Activated CD4-positive, alpha-beta T cell treated with anti-CD3 and anti-CD28 coated beads for 48 hours (primary cell): ENCODE results near the gene POU5F1.
"Not testable (repeated sequence)": the region's sequence is repeated elsewhere in the genome, so short reads cannot be mapped to it uniquely, and the experiment has no call there.

Experiments
- DNase-seq: peaks from one replicate; pipeline ENCODE4 v3.0.0-alpha.2; 2020

The POU5F1 gene

DNA sequence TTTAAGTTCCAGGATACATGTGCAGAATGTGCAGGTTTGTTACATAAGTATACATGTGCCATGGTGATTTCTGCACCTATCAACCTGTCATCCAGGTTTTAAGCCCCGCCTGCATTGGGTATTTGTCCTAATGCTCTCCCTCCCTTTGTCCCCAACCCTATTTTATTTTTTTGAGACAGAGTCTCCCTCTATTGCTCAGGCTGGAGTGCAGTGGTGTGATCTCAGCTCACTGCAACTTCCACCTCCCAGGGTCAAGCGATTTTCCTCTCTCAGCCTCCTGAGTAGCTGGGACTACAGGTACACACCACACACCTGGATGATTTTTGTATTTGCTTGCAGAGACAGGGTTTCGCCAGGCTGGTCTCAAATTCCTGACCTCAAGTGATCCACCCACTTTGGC lies 18.7 kb upstream of the POU5F1 start:
- not testable (repeated sequence) for DNase-seq

DNA sequence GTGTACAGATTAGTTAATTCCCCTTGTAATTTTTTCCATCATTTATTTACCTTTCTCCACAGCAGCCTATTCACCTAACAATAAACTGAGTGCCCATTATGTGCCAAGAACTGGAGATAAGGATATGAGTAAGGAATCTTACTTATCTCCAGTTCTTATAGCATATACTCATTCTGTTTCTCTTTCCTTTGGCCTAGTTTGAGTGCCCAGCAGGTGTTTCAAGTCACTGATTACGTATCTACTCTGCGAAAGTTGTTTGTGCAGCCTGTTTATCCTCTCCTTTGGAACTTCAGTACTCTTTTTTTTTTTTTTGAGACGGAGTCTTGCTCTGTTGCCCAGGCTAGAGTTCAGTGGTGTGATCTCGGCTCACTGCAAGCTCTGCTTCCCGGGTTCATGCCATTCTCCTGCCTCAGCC lies 17.3 kb upstream of the POU5F1 start:
- no peak for DNase-seq

DNA sequence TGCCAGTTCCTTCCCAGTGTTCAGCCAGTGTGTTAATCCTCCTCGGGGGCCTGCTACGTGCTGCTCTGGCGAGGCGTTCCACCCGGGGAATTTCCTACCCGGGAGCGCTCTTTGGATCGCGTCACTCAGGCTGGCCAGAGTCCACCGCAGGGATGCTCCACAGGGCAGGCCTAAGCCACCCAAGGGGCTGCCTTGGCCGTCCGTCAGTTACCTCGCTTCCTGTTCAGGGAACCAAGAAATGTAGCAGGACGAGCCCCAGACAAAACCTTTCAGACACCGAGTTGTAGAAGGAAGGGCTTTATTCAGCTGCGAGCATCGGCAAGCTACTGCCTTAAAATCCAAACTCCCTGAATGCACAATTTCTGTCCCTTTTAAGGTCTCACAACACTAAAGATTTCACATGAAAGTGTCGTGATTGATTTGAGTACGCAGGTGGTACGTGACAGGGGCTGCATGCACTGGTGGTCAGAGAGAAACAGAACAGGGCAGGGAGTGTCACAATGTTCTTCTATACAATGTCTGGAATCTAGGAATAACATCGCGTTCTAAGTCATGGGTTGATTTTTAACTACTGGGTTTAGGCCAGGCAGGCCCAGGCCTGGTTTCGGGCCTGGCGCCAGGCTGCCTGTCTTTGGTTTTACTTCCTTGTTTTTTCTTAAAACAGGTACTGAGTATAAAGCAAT lies 15.7 kb upstream of the POU5F1 start:
- DNase-seq = no peak

GRCh38 chr6:31185695-31186051 lies 15.2 kb upstream of the POU5F1 start:
- DNase-seq = not testable (repeated sequence)

- DNase-seq = not testable (repeated sequence)
Observed at GRCh38 chr6:31183859-31184258, 13.4 kb upstream of the POU5F1 start.

- DNase-seq = not testable (repeated sequence)
Observed at GRCh38 chr6:31183287-31183686, 12.8 kb upstream of the POU5F1 start.

GRCh38 chr6:31180500-31180899 lies 10.0 kb upstream of the POU5F1 start:
- DNase-seq = peak; percentile 70

DNA sequence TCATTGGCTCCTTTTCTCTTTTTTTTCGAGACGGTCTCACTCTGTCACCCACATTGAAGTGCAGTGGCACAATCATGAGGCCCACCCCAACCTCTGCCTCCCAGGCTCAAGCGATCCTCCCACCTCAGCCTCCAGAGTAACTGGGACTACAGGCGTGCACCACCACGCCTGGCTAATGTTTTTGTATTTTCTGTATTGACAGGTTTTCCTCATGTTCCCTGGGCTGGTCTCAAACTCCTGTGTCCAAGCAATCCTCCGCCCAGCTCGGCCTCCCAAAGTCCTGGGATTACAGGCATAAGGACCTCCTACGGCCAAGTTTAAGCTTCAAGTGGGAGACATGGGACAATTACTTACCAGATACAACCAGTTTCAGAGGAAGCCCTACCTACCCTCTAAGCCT lies 9.4 kb upstream of the POU5F1 start:
- no peak for DNase-seq

DNA sequence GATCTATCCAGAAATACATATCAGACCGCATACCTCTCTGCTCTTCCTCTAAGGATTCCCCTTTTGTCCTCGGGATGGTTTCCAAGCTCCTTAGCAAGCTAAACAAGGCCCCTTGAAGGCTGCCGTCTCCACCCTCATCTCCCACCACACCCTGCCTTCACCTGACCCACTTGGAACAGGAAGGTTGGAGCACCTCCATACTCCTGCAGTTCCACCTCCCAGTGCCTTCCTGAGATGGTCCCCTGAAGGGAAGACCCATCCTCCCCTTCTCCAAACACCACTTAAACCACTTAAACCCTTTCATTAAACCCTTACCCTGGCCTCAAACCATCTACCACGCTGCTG lies 8.5 kb upstream of the POU5F1 start:
- DNase-seq = no peak

GRCh38 chr6:31178143-31179041 lies 7.9 kb upstream of the POU5F1 start:
- no peak for DNase-seq

- no peak for DNase-seq
Observed at GRCh38 chr6:31175971-31176370, 5.5 kb upstream of the POU5F1 start.

DNA sequence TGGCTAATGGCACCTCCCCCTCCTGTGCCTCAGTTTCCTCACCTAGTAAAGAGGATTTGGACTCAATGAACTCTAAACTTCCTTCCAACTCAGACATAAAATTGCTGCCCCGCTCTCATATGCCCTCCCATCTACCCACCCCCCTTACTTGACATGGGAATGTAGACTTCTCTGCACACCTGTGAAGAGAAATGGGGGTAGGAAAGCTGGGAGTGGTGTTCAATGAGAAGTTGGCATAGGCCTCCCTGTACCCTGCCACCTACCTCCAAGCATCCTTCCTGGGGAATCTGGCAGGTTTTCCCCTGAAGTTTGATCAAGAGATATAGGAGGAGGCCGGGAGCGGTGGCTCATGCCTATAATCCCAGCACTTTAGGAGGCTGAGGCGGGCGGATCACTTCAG lies 3.9 kb upstream of the POU5F1 start:
- DNase-seq = no peak

DNA sequence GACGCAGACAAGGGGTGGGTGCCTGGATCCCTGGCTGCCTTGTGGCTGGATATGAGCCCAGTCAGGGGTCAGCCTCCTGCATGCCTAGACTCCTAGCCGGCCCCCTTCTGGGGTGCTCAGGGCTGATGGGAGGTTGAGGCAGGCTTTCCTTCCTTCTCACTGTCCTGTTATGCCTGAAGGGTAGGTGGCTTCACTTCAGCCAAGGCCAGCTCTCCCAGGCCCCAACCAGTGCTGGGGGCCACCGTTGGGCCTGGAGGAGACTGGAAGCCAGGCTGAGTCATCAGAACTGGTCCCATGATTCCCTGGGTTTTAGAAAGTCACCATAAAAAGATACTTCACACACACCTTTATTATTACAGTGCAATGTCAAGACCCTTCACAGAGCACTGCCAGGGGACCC lies 2.9 kb upstream of the POU5F1 start:
- DNase-seq = no peak

DNA sequence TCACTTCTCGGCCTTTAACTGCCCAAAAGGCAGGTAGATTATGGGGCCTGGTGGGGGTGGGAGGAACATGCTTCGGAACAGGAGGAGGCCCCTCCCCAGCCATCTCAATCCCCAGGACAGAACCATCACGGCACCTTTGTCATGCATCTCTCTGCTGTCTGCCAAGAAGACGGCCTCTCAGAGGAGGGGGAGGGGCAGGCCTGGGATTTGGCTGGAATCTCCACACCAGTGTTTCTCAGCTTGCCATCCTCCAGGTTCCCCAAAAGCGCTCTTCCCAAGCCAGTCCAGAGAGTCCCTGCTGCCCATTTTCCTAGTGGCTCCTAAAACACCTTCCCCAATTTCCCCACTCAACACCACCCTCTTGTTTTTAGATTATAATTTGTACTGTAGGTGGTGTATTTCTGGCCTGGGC lies 2.5 kb upstream of the POU5F1 start:
- DNase-seq = no peak

DNA sequence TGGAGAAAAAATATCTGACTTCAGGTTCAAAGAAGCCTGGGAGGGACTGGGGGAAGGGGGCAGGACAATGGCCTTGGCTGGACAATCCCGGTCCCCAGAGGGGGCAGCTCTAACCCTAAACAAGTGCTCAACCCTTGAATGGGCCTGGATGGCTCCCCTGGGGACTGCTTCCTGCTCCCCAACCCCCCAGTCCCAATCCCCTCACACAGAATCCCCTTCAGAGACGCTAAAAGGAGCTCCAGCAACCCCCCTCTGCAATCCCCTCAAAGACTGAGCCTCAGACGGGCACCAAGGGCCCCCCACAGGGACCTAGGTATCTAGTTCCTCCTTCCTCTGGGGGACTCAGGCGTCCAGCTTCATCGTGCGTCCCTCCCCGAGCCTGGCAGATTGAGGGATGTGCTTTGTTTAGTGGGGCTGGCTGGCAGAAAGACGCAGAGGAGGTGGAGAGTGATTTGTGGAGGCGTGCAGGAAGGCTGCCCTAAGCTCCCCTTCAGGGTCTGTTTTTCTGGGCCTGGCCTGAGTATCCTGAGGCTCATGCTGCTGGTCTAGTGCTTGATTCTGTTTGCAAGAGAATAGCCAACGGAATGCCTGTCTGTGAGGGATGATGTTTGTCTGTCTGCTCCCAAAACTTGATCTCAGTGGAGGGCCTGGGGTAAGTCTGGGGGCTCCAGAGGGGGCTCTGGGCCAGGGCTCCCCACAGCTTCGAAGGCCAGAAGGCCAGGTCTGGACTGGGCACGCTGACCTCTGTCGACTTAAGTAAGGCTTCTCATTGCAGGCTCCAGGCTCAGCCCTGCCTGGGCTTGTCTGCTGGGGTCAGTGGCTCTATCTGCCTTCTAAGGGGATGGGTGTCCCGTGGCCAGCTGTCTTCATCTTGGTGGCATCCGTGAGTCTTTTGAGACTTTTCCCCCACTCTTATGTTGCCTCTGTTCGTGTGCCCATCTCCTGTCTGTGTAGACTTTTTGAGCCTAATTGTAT lies 1.7 kb upstream of the POU5F1 start:
- no peak for DNase-seq

GRCh38 chr6:31170987-31171671 lies 647 bp upstream of the POU5F1 start:
- no peak for DNase-seq

- not testable (repeated sequence) for DNase-seq
Observed at GRCh38 chr6:31169858-31170599, 453 bp downstream of the POU5F1 start.

- DNase-seq = no peak
Observed at GRCh38 chr6:31169123-31169857, 1.2 kb downstream of the POU5F1 start.

DNA sequence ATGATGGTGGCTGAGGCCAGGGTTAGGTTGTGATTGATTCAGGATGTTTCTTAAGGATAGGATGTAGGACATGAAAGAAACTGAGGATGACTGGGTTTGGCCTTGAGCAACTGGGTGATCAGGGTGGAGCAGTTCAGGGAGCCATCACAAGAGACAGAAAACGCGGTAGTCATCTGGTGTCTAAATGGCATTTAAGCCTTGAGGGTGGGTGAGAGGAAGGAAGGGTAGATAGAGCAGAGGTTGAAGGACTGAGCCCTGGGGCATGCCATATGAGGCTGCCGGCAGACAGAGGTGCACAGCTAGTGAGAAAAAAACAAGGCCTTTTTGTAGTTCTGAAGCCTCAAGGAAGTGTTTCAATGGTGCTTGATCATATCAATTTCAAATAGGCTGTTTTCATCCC lies 1.9 kb downstream of the POU5F1 start:
- no peak for DNase-seq

DNA sequence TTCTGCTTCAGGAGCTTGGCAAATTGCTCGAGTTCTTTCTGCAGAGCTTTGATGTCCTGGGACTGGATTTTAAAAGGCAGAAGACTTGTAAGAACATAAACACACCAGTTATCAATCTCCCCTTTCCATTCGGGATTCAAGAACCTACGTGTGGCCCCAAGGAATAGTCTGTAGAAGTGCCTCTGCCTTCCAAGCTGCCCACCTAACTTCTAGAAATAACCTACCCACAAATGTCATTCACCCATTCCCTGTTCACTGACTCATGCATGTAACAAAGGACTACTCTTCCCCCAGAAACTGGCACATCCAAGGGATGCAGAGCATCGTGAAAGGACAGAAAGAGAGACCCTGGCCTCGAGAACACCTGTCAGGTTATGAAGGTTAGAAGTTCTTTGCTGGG lies 4.5 kb downstream of the POU5F1 start:
- no peak for DNase-seq
